Breast epithelium (tissue), 3 donors: Measurements from ENCODE around the gene GUCA2B.

Source experiments
- CTCF ChIP-seq, 3 donors: fragments of 450-650 bp; IDR thresholded peaks; one replicate each; pipeline ENCODE4 v1.5.1; 2016 to 2017; ENCODE audit warnings: antibody characterized with exemption in 3 of 3, mild to moderate bottlenecking in 3 of 3, moderate library complexity in 3 of 3
- POLR2A ChIP-seq: fragments of 450-650 bp; IDR thresholded peaks from one replicate; pipeline ENCODE4 v1.6.1; 2016; ENCODE audit warnings: antibody characterized with exemption, mild to moderate bottlenecking, moderate library complexity

GRCh38 chr1:42135426-42135825 is 17.8 kb upstream of the GUCA2B start:
- no peak for TF ChIP-seq CTCF (IDR thresholded peaks at IDR 0.05)
- TF ChIP-seq POLR2A, result no peak
